Left renal cortex interstitium (tissue), 4 donors: ENCODE measurements around the gene PITX1. TPM values are rescaled to one million over a fixed set of nuclear protein-coding genes. Genes with fewer than 3 reads are reported as not detected.

Experiments used
- DNase-seq, 4 donors: peaks; one replicate each; pipeline ENCODE4 v3.0.0-alpha.2; 2013; ENCODE audit warnings: low read depth in 4 of 4, low spot score in 2 of 4, missing footprints in 1 of 4
- polyA plus RNA-seq, 4 donors: library from polyadenylated mRNA; unstranded; fragments of 120-200 nt; gene quantifications; one replicate each; pipeline ENCODE4 v1.2.1, GENCODE V29; 2013; ENCODE audit not compliant: insufficient read length in 4 of 4

PITX1 gene
- polyA plus RNA-seq, 4 donors = 0.05 TPM; not detected in 3

DNA sequence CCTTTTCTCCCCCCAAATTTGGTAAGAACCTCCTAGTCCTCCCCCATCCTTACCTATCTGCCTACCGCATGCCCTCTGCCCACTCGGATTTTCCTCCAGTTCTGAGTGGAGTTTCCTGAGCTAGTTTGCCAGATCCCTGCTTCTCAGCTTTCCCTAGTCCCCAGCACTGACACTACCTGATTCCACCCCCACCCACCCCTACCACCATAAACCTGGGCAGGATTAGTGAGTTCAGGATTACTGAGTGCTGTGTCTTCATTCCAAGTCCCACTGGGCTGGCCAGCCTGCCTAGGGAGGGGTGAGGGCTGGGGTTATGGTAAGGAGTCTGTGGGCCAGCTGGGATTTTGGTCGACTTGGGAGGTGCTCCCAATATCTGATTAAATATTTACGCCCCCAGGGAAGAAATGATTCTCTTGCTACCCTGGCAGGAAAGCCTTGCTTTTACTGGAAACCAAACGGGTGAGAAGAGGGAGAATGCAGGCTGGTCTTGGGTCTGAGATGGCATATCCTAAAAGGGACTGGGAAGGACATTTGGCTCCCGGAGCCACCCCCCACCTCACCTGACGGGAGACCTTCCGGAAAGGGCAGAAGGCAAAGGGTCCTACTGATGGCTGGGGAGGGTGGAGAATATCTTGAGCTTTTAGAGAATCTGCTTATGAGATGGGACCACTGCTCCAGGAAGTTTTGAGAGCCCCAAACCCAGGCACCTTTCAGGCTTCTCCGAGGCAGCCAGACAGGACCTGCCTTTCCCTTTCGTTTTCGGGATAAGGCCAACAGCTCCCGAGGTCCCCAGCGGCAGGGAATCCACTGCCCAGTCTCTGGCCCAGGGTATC lies 3.7 kb downstream of the PITX1 start:
- no peak for DNase-seq

DNA sequence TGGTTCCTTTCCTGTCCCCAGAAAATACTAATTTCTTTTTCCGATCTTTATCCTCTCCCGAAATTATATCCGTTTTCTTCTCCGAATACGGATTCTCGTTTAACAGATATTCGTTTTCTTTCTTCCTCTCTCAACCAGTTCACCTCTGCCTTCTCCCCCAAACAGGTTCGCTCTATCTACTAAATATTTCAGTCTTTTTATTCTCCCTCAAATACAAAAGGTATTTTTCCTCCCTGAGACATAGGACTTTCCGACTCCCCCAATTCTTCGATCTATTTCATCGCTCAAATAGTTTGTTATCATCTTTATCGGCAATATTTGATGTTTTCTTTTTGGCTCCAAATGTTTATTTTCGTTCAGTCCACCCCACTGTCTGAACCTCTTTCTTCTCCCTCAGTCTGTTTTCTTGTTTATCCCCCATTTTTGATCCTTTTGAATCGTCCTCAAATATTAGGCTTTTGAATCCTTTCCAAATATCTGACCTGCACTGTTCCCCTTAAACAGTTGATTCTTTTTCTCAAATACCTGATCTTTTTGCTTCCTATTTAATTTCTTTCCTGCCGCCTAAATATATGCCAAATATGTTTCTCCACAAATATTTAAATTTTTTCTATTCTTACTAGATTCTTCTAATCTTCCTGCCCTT lies 4.4 kb downstream of the PITX1 start:
- no peak for DNase-seq

DNA sequence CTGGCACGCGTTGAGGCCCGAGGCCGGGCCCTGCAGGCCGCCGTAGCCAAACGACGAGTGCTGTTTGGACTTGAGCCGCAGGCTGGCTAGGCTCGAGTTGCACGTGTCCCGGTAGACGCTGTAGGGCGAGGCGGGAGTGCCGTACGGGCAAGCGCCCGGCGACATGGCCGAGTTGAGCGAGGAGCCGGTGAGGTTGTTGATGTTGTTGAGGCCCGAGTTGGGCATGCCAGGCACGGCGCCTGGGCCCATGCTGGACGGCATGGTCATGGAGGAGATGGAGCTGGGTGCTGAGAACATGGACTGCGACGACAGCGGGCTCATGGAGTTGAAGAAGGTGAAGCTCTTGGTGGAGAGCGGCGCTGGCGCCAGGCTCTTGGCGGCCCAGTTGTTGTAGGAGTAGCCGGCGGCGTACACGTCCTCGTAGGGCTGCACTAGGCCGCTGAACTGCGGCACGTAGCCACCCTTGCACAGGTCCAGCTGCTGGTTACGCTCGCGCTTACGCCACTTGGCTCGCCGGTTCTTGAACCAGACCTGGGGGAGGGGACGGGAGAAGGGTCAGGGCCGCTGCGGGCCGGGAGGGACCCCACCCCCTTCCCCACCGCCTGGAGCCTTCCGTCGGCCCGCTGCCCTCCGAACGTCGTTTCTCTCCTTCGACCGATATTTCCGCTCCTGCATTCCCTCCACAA lies 5.1 kb downstream of the PITX1 start:
- no peak for DNase-seq

DNA sequence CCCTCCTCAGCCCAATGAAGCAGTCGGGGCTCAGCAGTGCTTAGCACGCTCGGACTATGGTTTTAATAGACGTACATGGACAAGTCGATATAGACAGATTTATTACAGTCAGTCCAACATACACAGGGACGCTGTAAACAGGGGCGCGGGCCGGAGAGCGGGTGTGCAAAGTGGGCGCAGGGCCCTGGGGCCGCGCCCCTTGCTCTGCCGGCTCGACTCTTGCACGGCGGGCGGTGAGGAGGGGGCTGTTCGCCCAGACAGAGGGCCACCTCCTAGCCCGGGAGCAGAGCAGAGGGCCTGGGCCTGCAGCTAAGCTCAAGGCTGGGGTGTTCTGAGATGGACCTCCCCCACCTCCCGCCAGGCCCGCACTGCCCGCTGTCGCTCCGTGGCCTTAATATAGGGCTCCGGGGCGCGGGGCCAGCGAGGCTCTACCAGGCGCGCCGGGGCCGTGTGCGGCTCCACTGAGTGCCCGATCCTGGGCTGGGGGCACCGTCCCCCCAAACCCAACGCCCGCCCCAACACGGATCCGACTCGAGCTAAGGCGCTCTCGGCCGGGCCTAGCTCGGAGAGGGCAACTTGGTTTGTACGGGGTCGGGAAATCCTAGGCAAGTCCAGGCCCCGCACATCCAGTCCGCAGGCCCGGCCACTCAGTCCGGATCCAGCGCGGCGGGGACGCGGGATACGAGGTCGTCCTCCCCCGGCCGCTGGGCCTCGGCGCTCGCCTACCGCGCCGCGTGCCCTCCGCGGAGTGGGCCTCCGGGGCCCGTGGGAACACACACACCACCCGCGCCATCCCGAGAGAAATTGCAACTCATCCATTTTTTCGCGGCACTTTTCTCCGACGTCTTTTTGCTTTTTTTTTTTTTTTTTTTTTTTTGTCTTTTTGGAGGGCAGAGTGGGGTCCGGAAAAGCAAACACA lies 6.1 kb downstream of the PITX1 start:
- no peak for DNase-seq

DNA sequence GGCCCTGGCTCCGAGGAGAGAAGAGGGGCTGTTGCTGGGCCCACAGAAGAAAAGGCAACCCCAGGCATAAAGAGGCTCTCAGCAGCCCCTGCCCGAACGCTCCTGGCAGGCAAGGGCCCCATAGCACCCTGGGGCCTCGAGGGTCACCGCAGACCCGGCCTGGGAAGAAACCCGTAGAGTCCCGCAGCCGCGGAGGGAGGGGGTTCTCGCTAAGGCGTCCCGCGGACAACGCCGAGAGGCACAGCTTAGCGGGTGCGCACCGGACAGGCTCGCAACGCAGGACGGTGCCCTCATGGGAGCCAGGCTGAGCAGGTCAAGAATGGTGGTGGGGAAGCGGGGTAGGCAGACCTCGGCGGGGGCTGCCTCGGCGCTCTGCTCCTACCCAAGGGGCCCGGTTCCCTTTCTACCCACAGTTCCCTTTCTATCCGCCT lies 6.7 kb downstream of the PITX1 start:
- no peak for DNase-seq

GRCh38 chr5:135026645-135027265 lies 7.3 kb downstream of the PITX1 start:
- DNase-seq = no peak

- DNase-seq = no peak
Observed at GRCh38 chr5:135025730-135026644, 8.0 kb downstream of the PITX1 start.

DNA sequence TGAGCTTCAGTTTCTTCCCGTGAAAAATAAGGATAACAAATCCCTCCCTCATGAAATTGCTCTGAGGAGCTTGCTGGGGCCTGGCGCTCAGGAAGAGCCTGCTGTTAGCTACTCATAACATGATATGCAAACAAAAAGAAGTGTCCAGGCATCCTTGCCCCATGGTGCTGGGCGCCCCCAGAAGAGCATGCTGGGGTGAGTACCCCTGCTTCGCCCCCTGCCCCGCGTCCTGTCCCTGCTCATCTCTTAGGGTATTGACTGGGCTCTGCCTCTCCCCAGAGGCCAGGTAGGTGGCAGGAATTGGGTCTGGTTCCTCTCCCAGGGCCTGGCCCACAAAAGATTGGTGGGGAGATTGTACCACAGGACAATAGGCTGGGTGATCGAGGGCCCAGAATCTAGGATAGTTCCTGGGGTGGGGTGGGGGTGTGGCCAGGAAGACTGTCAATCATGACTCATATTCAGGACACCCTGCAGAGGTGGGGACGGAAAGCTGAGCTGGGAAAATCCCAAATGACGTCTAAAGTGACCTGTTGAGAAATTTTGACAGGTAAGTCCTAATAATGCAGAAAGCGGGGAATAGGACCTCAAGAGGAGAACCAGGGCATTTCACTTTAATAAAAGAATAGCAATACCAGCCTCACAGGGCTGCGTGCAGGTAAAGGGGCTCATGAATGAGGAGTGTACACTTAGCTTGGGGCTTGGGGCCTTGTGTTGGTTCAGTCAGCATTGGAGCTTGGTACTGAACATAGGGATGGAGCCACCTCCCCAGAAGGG lies 8.9 kb downstream of the PITX1 start:
- no peak for DNase-seq

DNA sequence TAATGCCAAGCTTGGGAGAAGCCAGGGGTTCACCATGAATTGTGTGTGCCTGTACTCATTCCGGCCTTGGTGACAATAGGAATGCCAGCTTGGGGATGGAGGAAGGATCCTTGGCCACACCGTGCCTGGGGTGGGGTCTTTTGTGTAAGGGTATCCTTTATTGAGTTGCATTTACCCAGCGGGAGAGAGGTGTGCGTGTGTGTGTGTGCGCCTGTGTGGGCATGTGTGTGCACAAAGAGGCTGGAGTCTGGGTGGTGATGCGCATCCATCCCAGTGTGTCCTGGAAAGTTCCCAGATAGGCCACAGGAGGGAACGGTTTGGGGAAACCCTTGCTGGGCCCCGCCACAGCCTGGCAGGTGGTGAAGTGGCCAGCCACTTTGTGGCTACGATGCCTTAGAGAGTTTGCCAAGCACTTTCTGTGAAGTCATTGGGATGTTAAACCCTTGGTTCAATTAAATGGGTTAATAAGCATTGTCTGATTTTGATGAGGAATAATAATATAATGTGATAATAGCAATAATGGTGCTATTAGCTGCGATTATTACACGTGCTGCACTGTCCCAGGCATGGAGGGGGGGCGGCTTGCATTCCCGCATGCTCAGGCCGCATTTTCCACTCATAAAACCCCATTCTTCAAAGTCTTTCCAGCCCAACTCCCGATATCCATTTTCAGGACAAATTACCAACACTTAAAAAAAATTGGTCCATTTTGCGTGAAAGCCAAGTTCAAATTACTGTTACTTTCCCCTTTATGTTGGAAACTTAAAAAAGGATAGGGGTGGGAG lies 13.7 kb downstream of the PITX1 start:
- DNase-seq = no peak

DNA sequence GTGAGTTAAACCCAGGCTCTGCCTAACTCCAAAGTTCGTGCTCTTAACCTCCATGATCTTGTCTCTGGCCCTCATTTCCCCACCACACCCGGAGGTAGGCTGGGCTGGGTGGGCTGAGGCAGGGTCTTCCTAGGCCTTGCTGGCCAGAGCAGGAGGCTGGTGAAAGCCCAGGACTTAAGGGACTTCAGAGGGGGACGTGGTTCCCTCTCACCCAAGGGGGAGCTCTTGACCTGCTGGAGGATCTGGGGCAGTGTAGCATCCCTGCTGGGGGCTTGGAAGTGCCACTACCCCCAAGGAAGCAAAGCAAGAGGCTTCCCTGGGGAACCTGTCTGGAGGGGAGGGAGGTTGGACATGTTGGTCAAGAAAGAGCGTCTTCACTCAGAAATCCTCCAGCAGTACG lies 14.7 kb downstream of the PITX1 start:
- DNase-seq = no peak

DNA sequence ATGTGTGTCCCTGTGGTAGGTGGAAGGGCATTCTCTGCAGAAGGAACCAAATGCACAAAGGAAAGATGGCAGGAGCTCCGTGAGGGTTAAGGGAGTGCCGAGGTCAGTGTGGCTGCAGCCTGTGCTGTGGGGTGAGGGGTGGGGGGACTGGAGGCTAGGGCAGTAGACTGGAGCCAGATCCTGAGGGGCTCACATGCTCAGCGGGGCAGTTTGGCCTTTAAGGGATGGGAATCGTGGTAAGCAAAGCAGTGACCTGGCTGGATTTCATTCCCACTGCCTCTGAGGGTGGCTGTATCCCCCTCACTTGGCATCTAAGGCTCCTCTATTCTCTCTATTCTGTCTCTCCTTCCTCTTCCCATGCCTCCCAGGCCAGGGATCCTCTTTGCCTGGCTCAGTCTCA lies 15.6 kb downstream of the PITX1 start:
- DNase-seq = no peak

GRCh38 chr5:135016861-135017290 lies 17.2 kb downstream of the PITX1 start:
- DNase-seq = no peak

- no peak for DNase-seq
Observed at GRCh38 chr5:135015942-135016341, 18.1 kb downstream of the PITX1 start.

DNA sequence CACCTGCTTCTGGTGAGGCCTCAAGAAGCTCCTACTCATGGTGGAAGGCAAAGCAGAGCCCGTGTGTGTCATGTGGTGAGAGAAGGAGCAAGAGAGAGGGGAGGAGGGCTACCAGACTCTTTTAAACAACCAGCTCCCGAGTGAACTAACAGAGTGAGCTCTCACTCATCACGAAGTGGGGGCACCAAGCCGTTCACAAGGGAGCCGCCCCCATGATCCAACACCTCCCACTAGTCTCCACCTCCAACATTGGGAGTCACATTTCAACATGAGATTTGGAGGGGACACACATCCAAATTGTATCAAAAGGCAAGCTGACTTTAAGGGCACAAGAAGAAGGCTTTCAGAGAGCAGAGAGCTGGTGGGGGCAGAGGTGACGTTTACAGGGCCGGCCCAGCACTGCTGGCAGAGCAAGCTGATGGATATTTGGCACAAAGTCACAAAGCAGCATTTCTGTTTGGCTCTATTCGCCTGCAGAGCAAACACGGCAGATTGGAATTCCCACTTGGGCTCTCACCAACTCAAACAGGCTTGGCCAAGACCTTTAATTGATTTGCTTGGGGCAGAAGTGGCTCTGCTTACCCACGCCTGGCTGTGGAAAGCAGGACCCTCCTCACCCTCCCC lies 20.0 kb downstream of the PITX1 start:
- no peak for DNase-seq

GRCh38 chr5:135013445-135013844 lies 20.6 kb downstream of the PITX1 start:
- DNase-seq = no peak

DNA sequence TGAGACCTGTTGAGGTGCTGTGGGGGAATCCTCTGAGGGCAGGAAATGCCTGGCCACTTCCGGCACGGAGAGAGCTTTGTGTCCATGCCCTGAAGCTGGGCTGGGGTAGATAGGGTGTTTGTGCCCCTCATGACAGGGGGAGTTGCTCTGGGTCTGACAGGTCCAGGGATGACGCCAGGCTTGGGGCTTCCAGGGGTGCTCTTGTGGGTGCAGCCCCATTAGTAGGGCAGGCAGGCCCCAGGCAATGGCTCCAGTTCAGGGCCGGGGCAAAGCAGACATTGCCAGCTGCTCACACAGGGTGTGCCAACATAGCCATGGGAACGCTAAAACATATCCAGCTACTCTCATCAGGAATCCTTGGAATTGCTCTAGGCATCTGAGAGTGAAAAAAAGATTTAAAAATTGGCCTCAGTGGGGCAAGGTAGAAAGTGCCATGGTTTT lies 21.1 kb downstream of the PITX1 start:
- DNase-seq = no peak

- no peak for DNase-seq
Observed at GRCh38 chr5:135012033-135012588, 21.9 kb downstream of the PITX1 start.
